Liver (tissue), 9 donors: ENCODE data around the gene C13orf42. TPM values are rescaled to one million over a fixed set of nuclear protein-coding genes. Genes with fewer than 3 reads are reported as not detected.

Source experiments
- DNase-seq: peaks from one replicate; pipeline ENCODE4 v3.0.0-alpha.2; 2017; ENCODE audit warnings: low spot score
- H3K27ac ChIP-seq, 2 donors: one replicate each; pipeline ENCODE4 v1.7.0; 2013; ENCODE audit warnings: inconsistent platforms in 2 of 2, low read length in 2 of 2, control low read depth in 1 of 2, low read depth in 1 of 2, mild to moderate bottlenecking in 1 of 2
- H3K27me3 ChIP-seq, 4 donors: one replicate each; pipeline versions ENCODE4 v1.6.1 to v1.7.0; 2013; ENCODE audit warnings: low read length in 3 of 4, inconsistent platforms in 1 of 4, mild to moderate bottlenecking in 1 of 4, moderate library complexity in 1 of 4; ENCODE audit not compliant: control insufficient read depth in 4 of 4, insufficient read depth in 4 of 4
- H3K36me3 ChIP-seq, 4 donors: one replicate each; pipeline versions ENCODE4 v1.6.1 to v1.7.0; 2013; ENCODE audit warnings: low read length in 3 of 4, mild to moderate bottlenecking in 3 of 4, low read depth in 1 of 4, moderate library complexity in 1 of 4; ENCODE audit not compliant: control insufficient read depth in 4 of 4, insufficient read depth in 3 of 4
- H3K4me1 ChIP-seq, 4 donors: one replicate each; pipeline versions ENCODE4 v1.6.1 to v1.7.0; 2013; ENCODE audit warnings: low read length in 3 of 4, mild to moderate bottlenecking in 3 of 4, moderate library complexity in 1 of 4; ENCODE audit not compliant: control insufficient read depth in 4 of 4, insufficient read depth in 4 of 4
- H3K4me3 ChIP-seq, 3 donors: one replicate each; pipeline versions ENCODE4 v1.6.1 to v1.7.0; 2013; ENCODE audit warnings: low read length in 3 of 3, control low read depth in 1 of 3, low read depth in 1 of 3, mild to moderate bottlenecking in 1 of 3
- H3K9ac ChIP-seq, 2 donors: one replicate each; pipeline ENCODE4 v1.7.0; 2013; ENCODE audit warnings: low read length in 2 of 2, mild to moderate bottlenecking in 2 of 2, moderate library complexity in 2 of 2, control low read depth in 1 of 2, low read depth in 1 of 2
- H3K9me3 ChIP-seq, 4 donors: one replicate each; pipeline versions ENCODE4 v1.6.1 to v1.7.0; 2013; ENCODE audit warnings: low read length in 3 of 4; ENCODE audit not compliant: control insufficient read depth in 4 of 4
- EGR1 ChIP-seq, 2 donors: IDR thresholded peaks; 2 replicates each; pipeline ENCODE4 v1.6.1; 2016 to 2018; ENCODE audit warnings: antibody characterized with exemption in 2 of 2, low read depth in 2 of 2
- FOXA2 ChIP-seq: IDR thresholded peaks from 2 replicates; pipeline ENCODE4 v1.6.1; 2016; ENCODE audit warnings: antibody characterized with exemption
- GABPA ChIP-seq, 2 donors: IDR thresholded peaks in 1 of 2; conservative IDR thresholded peaks in 1 of 2; 2 replicates each; pipeline ENCODE4 v1.6.1; 2016; ENCODE audit warnings: antibody characterized with exemption in 2 of 2, mild to moderate bottlenecking in 1 of 2, moderate library complexity in 1 of 2
- JUND ChIP-seq, 2 donors: IDR thresholded peaks; 2 replicates each; pipeline ENCODE4 v1.6.1; 2016; ENCODE audit warnings: antibody characterized with exemption in 2 of 2
- NR2F2 ChIP-seq: IDR thresholded peaks from 2 replicates; pipeline ENCODE4 v1.6.1; 2016; ENCODE audit warnings: antibody characterized with exemption
- RAD21 ChIP-seq, 2 donors: IDR thresholded peaks; 2 replicates each; pipeline ENCODE4 v1.6.1; 2016; ENCODE audit warnings: antibody characterized with exemption in 2 of 2, mild to moderate bottlenecking in 2 of 2
- RXRA ChIP-seq, 2 donors: IDR thresholded peaks; 2 replicates each; pipeline ENCODE4 v1.6.1; 2017 to 2018; ENCODE audit warnings: antibody characterized with exemption in 2 of 2, mild to moderate bottlenecking in 1 of 2
- TAF1 ChIP-seq: conservative IDR thresholded peaks from 2 replicates; pipeline ENCODE4 v1.6.1; 2016; ENCODE audit warnings: antibody characterized with exemption, mild to moderate bottlenecking
- YY1 ChIP-seq: IDR thresholded peaks from 2 replicates; pipeline ENCODE4 v1.6.1; 2016; ENCODE audit warnings: antibody characterized with exemption, mild to moderate bottlenecking
- WGBS: extraction: QIAGEN DNeasy Blood & Tissue Kit; methylation state at CpG from one replicate; pipeline ENCODE4 v1.1.7; 2013; 5-methylcytosine and 5-hydroxymethylcytosine counted together
- polyA plus RNA-seq, 2 donors: library from polyadenylated mRNA; stranded (reverse) in 1 of 2; unstranded in 1 of 2; fragments of 200-250 nt in 1 of 2; fragments of >200 nt in 1 of 2; fragmentation: Nextera tagmentation in 1 of 2; extraction: Ambion mirVana in 1 of 2; gene quantifications; one replicate each; pipeline versions ENCODE4 v1.2.1 to v1.2.3, GENCODE V29; 2013 to 2015
- total RNA-seq, 2 donors: library from RNA; depleted of rRNA; stranded (reverse); fragments of >200 nt; gene quantifications; one replicate each; pipeline ENCODE4 v1.2.3, GENCODE V29; 2014
- TF ChIP-seq, protein P1 (sequence below): IDR thresholded peaks from 2 replicates; pipeline ENCODE4 v1.6.1; 2016; ENCODE audit warnings: antibody characterized with exemption, mild to moderate bottlenecking
- TF ChIP-seq, protein P2 (sequence below): IDR thresholded peaks from 2 replicates; pipeline ENCODE4 v1.6.1; 2016; ENCODE audit warnings: antibody characterized with exemption
- TF ChIP-seq, protein P3 (sequence below): IDR thresholded peaks from 2 replicates; pipeline ENCODE4 v1.6.1; 2016; ENCODE audit warnings: antibody characterized with exemption
- TF ChIP-seq, protein P4 (sequence below): fragments of 150-350 bp; IDR thresholded peaks from 2 replicates; pipeline ENCODE4 v1.5.1; 2017; ENCODE audit warnings: improper control_type of control experiment, low read depth, low read length; ENCODE audit not compliant: missing input control
- donor health status: healthy.
- donor health status: healthy.
- donor health status: healthy.
- donor health status: healthy.
- donor health status: healthy.

C13orf42 gene
- total and polyA plus RNA-seq, 4 donors: 0.08 TPM; not detected in 3

DNA sequence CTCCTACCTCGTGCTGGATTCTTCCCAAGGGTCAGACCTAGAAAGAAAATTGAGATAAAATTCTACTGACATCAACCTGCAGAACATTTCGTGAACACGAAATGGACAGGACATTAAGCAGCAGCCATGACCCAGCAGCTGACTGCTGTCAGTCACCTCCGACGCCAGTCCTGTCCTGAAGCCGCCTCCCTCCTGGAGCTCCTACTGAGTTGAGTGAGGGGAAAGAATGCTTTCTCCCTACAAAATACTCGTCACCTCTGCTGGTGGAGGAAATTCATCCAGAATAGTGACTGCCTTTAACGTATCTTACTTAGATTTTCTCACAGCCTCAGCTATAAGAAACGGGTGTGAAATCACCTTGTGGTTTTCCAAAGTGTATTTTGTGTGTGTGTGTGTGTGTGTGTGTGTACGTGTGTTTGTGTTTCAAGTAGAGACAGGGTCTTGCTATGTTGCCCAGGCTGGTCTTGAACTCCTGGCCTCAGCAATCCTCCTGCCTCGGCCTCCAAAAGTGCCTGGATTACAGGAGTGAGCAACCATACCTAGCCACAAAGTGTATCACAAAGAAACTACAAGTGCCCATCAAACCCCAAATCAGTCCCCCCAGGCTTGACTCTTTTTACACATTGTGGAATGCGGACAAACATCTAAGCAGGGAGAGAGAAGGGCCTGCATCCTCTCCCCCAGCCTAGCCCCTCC is 2.3 kb upstream of the C13orf42 start:
- H3K9ac ChIP-seq: no peak overlapping the region
- H3K27ac ChIP-seq: no peak overlapping the region
- no peaks in the 10 kb centered on the region for H3K36me3 ChIP-seq
- WGBS: 83% methylated on average over 12 of the region's 12 CpGs
- TF ChIP-seq RAD21 (IDR thresholded peaks at IDR 0.05) (no peak), FOXA2 (no peak), TAF1 (no peak), EGR1 (IDR thresholded peaks at IDR 0.05; ENCODE audit: low read depth in 2 of 2) (no peak), JUND (IDR thresholded peaks at IDR 0.05) (no peak), RXRA (IDR thresholded peaks at IDR 0.05) (no peak), GABPA (IDR thresholded peaks at IDR 0.05 in 1 of 2, conservative IDR thresholded peaks at IDR 0.05 in 1 of 2) (no peak)
- TF ChIP-seq, protein P1, sequence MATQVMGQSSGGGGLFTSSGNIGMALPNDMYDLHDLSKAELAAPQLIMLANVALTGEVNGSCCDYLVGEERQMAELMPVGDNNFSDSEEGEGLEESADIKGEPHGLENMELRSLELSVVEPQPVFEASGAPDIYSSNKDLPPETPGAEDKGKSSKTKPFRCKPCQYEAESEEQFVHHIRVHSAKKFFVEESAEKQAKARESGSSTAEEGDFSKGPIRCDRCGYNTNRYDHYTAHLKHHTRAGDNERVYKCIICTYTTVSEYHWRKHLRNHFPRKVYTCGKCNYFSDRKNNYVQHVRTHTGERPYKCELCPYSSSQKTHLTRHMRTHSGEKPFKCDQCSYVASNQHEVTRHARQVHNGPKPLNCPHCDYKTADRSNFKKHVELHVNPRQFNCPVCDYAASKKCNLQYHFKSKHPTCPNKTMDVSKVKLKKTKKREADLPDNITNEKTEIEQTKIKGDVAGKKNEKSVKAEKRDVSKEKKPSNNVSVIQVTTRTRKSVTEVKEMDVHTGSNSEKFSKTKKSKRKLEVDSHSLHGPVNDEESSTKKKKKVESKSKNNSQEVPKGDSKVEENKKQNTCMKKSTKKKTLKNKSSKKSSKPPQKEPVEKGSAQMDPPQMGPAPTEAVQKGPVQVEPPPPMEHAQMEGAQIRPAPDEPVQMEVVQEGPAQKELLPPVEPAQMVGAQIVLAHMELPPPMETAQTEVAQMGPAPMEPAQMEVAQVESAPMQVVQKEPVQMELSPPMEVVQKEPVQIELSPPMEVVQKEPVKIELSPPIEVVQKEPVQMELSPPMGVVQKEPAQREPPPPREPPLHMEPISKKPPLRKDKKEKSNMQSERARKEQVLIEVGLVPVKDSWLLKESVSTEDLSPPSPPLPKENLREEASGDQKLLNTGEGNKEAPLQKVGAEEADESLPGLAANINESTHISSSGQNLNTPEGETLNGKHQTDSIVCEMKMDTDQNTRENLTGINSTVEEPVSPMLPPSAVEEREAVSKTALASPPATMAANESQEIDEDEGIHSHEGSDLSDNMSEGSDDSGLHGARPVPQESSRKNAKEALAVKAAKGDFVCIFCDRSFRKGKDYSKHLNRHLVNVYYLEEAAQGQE: no peak
- TF ChIP-seq, protein P2, sequence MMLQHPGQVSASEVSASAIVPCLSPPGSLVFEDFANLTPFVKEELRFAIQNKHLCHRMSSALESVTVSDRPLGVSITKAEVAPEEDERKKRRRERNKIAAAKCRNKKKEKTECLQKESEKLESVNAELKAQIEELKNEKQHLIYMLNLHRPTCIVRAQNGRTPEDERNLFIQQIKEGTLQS: no peak
- TF ChIP-seq, protein P3, sequence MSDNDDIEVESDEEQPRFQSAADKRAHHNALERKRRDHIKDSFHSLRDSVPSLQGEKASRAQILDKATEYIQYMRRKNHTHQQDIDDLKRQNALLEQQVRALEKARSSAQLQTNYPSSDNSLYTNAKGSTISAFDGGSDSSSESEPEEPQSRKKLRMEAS: no peak
- TF ChIP-seq, protein P4, sequence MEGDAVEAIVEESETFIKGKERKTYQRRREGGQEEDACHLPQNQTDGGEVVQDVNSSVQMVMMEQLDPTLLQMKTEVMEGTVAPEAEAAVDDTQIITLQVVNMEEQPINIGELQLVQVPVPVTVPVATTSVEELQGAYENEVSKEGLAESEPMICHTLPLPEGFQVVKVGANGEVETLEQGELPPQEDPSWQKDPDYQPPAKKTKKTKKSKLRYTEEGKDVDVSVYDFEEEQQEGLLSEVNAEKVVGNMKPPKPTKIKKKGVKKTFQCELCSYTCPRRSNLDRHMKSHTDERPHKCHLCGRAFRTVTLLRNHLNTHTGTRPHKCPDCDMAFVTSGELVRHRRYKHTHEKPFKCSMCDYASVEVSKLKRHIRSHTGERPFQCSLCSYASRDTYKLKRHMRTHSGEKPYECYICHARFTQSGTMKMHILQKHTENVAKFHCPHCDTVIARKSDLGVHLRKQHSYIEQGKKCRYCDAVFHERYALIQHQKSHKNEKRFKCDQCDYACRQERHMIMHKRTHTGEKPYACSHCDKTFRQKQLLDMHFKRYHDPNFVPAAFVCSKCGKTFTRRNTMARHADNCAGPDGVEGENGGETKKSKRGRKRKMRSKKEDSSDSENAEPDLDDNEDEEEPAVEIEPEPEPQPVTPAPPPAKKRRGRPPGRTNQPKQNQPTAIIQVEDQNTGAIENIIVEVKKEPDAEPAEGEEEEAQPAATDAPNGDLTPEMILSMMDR: no peak
- H3K4me1 ChIP-seq: no peaks in the 10 kb centered on the region
- DNase-seq: no peak
- H3K4me3 ChIP-seq: no peak overlapping the region
- peaks cover 0 to 6% (median 4%) of the 10 kb centered on the region in 4 donors for H3K9me3 ChIP-seq
- no peaks in the 10 kb centered on the region for H3K27me3 ChIP-seq

DNA sequence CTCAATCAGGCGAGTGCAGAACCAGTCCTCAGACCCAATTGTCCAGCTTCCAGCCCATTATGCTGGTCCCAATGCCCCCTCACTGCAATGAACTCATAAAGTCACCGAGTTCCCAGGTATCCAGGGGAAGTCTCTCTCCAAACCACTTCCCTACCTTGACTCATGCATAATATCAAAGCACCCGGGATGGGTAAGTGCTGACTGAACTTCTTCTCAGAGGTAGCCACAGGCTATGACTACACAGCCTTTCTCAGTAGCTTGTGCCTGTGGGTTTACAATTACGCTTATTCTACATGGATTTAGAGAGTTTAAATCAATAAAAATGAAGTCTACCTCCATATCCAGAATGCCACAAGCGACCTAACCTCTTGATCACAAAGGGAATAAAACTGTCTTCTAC is 1.7 kb upstream of the C13orf42 start:
- no peaks in the 10 kb centered on the region for H3K4me1 ChIP-seq
- no peak for DNase-seq
- peaks cover 0 to 2% (median 1%) of the 10 kb centered on the region in 4 donors for H3K9me3 ChIP-seq
- 86% methylated on average over 5 of the region's 5 CpGs for WGBS
- H3K27me3 ChIP-seq: no peaks in the 10 kb centered on the region
- no peak overlapping the region for H3K4me3 ChIP-seq
- TF ChIP-seq NR2F2 (no peak), TAF1 (no peak), YY1 (no peak), GABPA (IDR thresholded peaks at IDR 0.05 in 1 of 2, conservative IDR thresholded peaks at IDR 0.05 in 1 of 2) (no peak)
- no peak overlapping the region for H3K27ac ChIP-seq
- H3K9ac ChIP-seq: no peak overlapping the region
- H3K36me3 ChIP-seq: no peaks in the 10 kb centered on the region
